IMR-90 (cell line): ENCODE data around the gene STRN4. TPM values are rescaled to one million over a fixed set of nuclear protein-coding genes. Genes with fewer than 3 reads are reported as not detected.

Source experiments
- ATAC-seq: fragments of 200-7000 bp; cut with Tn5 transposase; 2 replicates; pipeline ENCODE4 v1.9.1; 2020; ENCODE audit warnings: low read depth, mild to moderate bottlenecking, moderate library complexity
- BruUV-seq: library from RNA; stranded (reverse); fragments of 400-500 nt; replicated peaks from 2 replicates; lab custom pipeline; 2021; lab: Mats Ljungman, UMichigan
- CTCF ChIA-PET: fragments of 300-600 bp; formaldehyde crosslinking; extraction: SDS; loops from one replicate; lab custom pipeline; 2021; ENCODE audit warnings: antibody characterized with exemption; lab: Yijun Ruan, JAX
- POLR2A ChIA-PET: fragments of 300-600 bp; sonication (Branson Sonifier 250); formaldehyde crosslinking; loops from one replicate; lab custom pipeline; 2022; ENCODE audit warnings: antibody characterized with exemption; ENCODE audit not compliant: unreplicated experiment; lab: Charles Lee
- DNase-seq: peaks from one replicate; pipeline ENCODE4 v3.0.0; 2013
- H2AFZ ChIP-seq: replicated peaks from 2 replicates; pipeline ENCODE3; 2013; ENCODE audit warnings: low read length, mild to moderate bottlenecking; ENCODE audit not compliant: poor library complexity
- H2AK5ac ChIP-seq: 2 replicates; pipeline ENCODE4 v1.6.1; 2013; ENCODE audit warnings: low read depth, low read length, inconsistent platforms
- H2AK9ac ChIP-seq: replicated peaks from 2 replicates; pipeline ENCODE3; 2013; ENCODE audit warnings: mild to moderate bottlenecking, low read depth, low read length, moderate library complexity; ENCODE audit not compliant: poor library complexity
- H2BK120ac ChIP-seq: 2 replicates; pipeline ENCODE4 v1.6.1; 2013; ENCODE audit warnings: low read depth, low read length, inconsistent platforms
- H2BK15ac ChIP-seq: 3 replicates; pipeline ENCODE4 v1.6.1; 2013; ENCODE audit warnings: low read depth, low read length, inconsistent platforms
- H2BK20ac ChIP-seq: 2 replicates; pipeline ENCODE4 v1.6.1; 2013; ENCODE audit warnings: low read depth, mild to moderate bottlenecking, inconsistent platforms, low read length, moderate library complexity
- H2BK5ac ChIP-seq: 2 replicates; pipeline ENCODE4 v1.6.1; 2013; ENCODE audit warnings: mild to moderate bottlenecking, low read depth, low read length, inconsistent platforms; ENCODE audit not compliant: poor library complexity, severe bottlenecking
- H3K14ac ChIP-seq: replicated peaks from 2 replicates; pipeline ENCODE4 v1.6.1; 2013; ENCODE audit warnings: low read depth, low read length, inconsistent platforms
- H3K18ac ChIP-seq: 2 replicates; pipeline ENCODE4 v1.6.1; 2013; ENCODE audit warnings: low read depth, low read length, control low read depth
- H3K23ac ChIP-seq: 2 replicates; pipeline ENCODE4 v1.6.1; 2013; ENCODE audit warnings: low read depth, low read length, inconsistent platforms
- H3K27ac ChIP-seq: 2 replicates; pipeline ENCODE4 v1.5.1; 2013; ENCODE audit warnings: mild to moderate bottlenecking, control low read depth, low read length; ENCODE audit not compliant: insufficient read depth
- H3K27me3 ChIP-seq: 2 replicates; pipeline ENCODE4 v1.6.1; 2013; ENCODE audit warnings: low read length; ENCODE audit not compliant: control insufficient read depth, insufficient read depth
- H3K36me3 ChIP-seq: 2 replicates; pipeline ENCODE4 v1.6.1; 2013; ENCODE audit warnings: low read length, mixed read lengths; ENCODE audit not compliant: control insufficient read depth, insufficient read depth
- H3K4ac ChIP-seq: 2 replicates; pipeline ENCODE4 v1.6.1; 2013; ENCODE audit warnings: low read depth, low read length, inconsistent platforms
- H3K4me1 ChIP-seq: 2 replicates; pipeline ENCODE4 v1.6.1; 2013; ENCODE audit warnings: low read length, mixed read lengths; ENCODE audit not compliant: control insufficient read depth, insufficient read depth
- H3K4me2 ChIP-seq: 2 replicates; pipeline ENCODE4 v1.6.1; 2013; ENCODE audit warnings: low read depth, mild to moderate bottlenecking, control low read depth, low read length, moderate library complexity
- H3K4me3 ChIP-seq: 2 replicates; pipeline ENCODE4 v1.5.1; 2013; ENCODE audit warnings: low read depth, mild to moderate bottlenecking, control low read depth, low read length, moderate library complexity; ENCODE audit not compliant: insufficient read depth
- H3K56ac ChIP-seq: 2 replicates; pipeline ENCODE4 v1.6.1; 2013; ENCODE audit warnings: low read length, inconsistent platforms; ENCODE audit not compliant: insufficient read depth; ENCODE audit errors: extremely low read depth
- H3K79me1 ChIP-seq, 2 experiments: 2 replicates each; pipeline ENCODE4 v1.6.1; 2013; ENCODE audit warnings: low read length in 2 of 2, inconsistent platforms in 1 of 2, low read depth in 1 of 2
- H3K9ac ChIP-seq: 2 replicates; pipeline ENCODE4 v1.6.1; 2013; ENCODE audit warnings: low read depth, low read length, control low read depth
- H3K9me1 ChIP-seq: 2 replicates; pipeline ENCODE4 v1.6.1; 2013; ENCODE audit warnings: low read length, inconsistent platforms; ENCODE audit not compliant: insufficient read depth
- H3K9me3 ChIP-seq: 2 replicates; pipeline ENCODE4 v1.6.1; 2013; ENCODE audit warnings: low read length; ENCODE audit not compliant: control insufficient read depth, insufficient read depth
- H4K20me1 ChIP-seq: 2 replicates; pipeline ENCODE4 v1.6.1; 2013; ENCODE audit warnings: low read length, inconsistent platforms; ENCODE audit not compliant: insufficient read depth
- H4K5ac ChIP-seq: 2 replicates; pipeline ENCODE4 v1.6.1; 2013; ENCODE audit warnings: mild to moderate bottlenecking, low read depth, low read length, control low read depth
- H4K8ac ChIP-seq, 2 experiments: 2 replicates each; pipeline ENCODE4 v1.6.1; 2013; ENCODE audit warnings: low read depth in 2 of 2, low read length in 2 of 2, control low read depth in 1 of 2, inconsistent platforms in 1 of 2
- H4K91ac ChIP-seq: 2 replicates; pipeline ENCODE4 v1.6.1; 2013; ENCODE audit warnings: low read depth, low read length, inconsistent platforms; ENCODE audit not compliant: insufficient read depth
- MAFK ChIP-seq: IDR thresholded peaks from 2 replicates; pipeline ENCODE4 v1.6.1; 2012; ENCODE audit warnings: low read depth, low read length, improper control_type of control experiment
- RAD21 ChIP-seq: IDR thresholded peaks from 2 replicates; pipeline ENCODE4 v1.6.1; 2012; ENCODE audit warnings: low read length, improper control_type of control experiment
- WGBS, 2 experiments: methylation state at CpG; one replicate each; pipeline versions ENCODE4 v1.1.5 to v1.1.7; 2013; ENCODE audit warnings: missing lambda C conversion rate in 2 of 2; ENCODE audit not compliant: insufficient read length in 1 of 2; ENCODE audit errors: extremely low coverage in 2 of 2; 5-methylcytosine and 5-hydroxymethylcytosine counted together
- dilution Hi-C: fragments of 300-500 bp; cut with HindIII; formaldehyde crosslinking; loops from one replicate; pipeline ENCODE4 v1.14.3; 2018; ENCODE audit warnings: low sequenced_read_pairs; ENCODE audit not compliant: unreplicated experiment
- in situ Hi-C: fragments of 300-500 bp; cut with MboI; formaldehyde crosslinking; loops from 3 replicates; pipeline ENCODE4 v1.14.3; 2019; ENCODE audit warnings: low sequenced_read_pairs, inconsistent platforms, mixed read lengths
- intact Hi-C: fragments of 100-400 bp; cut with micrococcal nuclease; formaldehyde crosslinking; loops from 2 replicates; pipeline ENCODE4 v1.10.0; 2022
- polyA plus RNA-seq, 3 experiments: library from polyadenylated mRNA; depleted of rRNA; stranded (reverse); fragments of >200 nt; gene quantifications; 2 replicates each; pipeline ENCODE4 v1.2.3, GENCODE V29; 2012; ENCODE audit warnings: low replicate concordance in 1 of 3
- total RNA-seq: library from RNA; depleted of rRNA; stranded (reverse); fragments of >200 nt; gene quantifications from 2 replicates; pipeline ENCODE4 v1.2.3, GENCODE V29; 2012

STRN4 gene
- total and polyA plus RNA-seq, 2 of the 4 experiments (the other 2 are of a cell fraction), result 36.7 to 112 TPM

DNA sequence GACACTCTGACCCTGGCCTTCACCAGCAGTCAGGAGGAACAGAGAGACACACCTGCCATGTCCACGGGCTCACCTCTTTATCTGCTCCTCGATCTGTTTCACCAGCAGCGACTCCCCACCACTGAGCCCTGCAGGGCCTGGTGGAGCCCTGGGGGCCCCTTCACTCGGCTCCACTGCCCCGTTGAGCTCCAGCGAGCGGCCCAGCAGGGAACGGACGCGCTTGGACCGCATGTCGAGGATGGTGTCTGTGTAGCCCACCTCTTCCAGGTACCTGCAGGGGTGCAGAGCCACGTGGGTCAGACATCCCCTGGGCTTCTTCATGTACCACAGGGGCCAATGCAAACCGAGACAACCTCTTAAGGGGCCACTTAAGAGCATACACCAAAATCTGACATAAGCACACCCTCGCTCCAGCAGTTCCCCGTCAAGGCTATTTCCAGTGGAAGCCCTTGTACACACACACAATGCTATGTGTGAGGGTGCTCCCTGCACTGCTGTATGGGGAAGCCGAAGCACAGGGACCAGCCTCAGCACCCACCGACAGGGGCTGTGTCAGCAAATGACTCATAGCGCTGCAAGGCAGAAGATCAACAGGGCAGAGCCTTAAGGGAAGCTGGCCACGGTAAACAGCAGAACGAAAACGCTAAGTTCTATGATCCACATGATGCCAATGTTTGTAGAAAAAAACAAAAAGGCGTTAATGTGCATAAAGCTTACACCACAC is 13.1 kb downstream of the STRN4 start:
- Histone ChIP-seq H4K20me1 (peaks cover 85% of the 10 kb centered on the region), H2AK9ac (no peak overlapping the region), H3K4me2 (no peak overlapping the region), H3K4me1 (peaks cover 25% of the 10 kb centered on the region), H2BK20ac (no peak overlapping the region), H2AFZ (no peak overlapping the region), H3K79me1 (peaks cover 47 to 86% of the 10 kb centered on the region in 2 experiments), H2BK120ac (no peak overlapping the region), H3K27ac (no peak overlapping the region), H4K5ac (no peak overlapping the region), H3K4ac (no peak overlapping the region), H4K8ac (no peak overlapping the region), H3K9me3 (no peaks in the 10 kb centered on the region), H4K91ac (no peak overlapping the region), H3K14ac (no peak overlapping the region), H3K36me3 (peaks cover 65% of the 10 kb centered on the region), H3K23ac (no peak overlapping the region), H3K18ac (no peak overlapping the region), H2AK5ac (no peak overlapping the region), H2BK5ac (no peak overlapping the region), H3K9ac (no peak overlapping the region), H2BK15ac (no peak overlapping the region), H3K27me3 (no peaks in the 10 kb centered on the region), H3K56ac (no peak overlapping the region), H3K9me1 (peaks cover 26% of the 10 kb centered on the region), H3K4me3 (no peak overlapping the region)
- ChIA-PET POLR2A (interaction anchor here (0.6 kb wide), 1 partner anchor 45 kb away, joined by 3 read pairs; no protein-coding TSS in a partner anchor), CTCF (no interaction called here)
- intact Hi-C loops, result no loop called here
- DNase-seq, result peak; percentile 44
- dilution Hi-C loops, result no loop called here
- TF ChIP-seq MAFK (0 out of 2 replicates have a peak, but pooled peaks have one; percentile 12), RAD21 (no peak)
- WGBS, 2 experiments, result 91% methylated on average over 14 of the region's 23 CpGs; no CpG with 5 or more reads in 1 of the 2 experiments
- in situ Hi-C loops, result no loop called here
- ATAC-seq, result no peak
- no TSS peak for BruUV-seq
